HEK293 (cell line): ENCODE data around the gene FLG2.

ENCODE experiments used
- CTCF ChIP-seq: fragments of 450-650 bp; formaldehyde crosslinking; IDR thresholded peaks from 2 replicates; pipeline ENCODE4 v1.5.1; 2016; ENCODE audit warnings: missing biosample characterization, missing genetic modification characterization
- KLF1 ChIP-seq: fragments of 450-650 bp; formaldehyde crosslinking; IDR thresholded peaks from 2 replicates; pipeline ENCODE4 v1.5.1; 2016; ENCODE audit warnings: missing biosample characterization, missing genetic modification characterization
- KLF10 ChIP-seq: fragments of 450-650 bp; IDR thresholded peaks from 2 replicates; pipeline ENCODE4 v1.5.1; 2018; ENCODE audit warnings: missing biosample characterization, mild to moderate bottlenecking, missing genetic modification characterization
- REST ChIP-seq: fragments of 450-650 bp; formaldehyde crosslinking; IDR thresholded peaks from 2 replicates; pipeline ENCODE4 v1.5.1; 2016; ENCODE audit warnings: missing biosample characterization, missing genetic modification characterization
- TSHZ1 ChIP-seq: fragments of 450-650 bp; formaldehyde crosslinking; IDR thresholded peaks from 2 replicates; pipeline ENCODE4 v1.5.1; 2016; ENCODE audit warnings: missing biosample characterization, missing genetic modification characterization, borderline replicate concordance
- ZBTB21 ChIP-seq: fragments of 450-650 bp; formaldehyde crosslinking; IDR thresholded peaks from 2 replicates; pipeline ENCODE4 v1.5.1; 2017; ENCODE audit warnings: missing biosample characterization, missing genetic modification characterization
- ZNF394 ChIP-seq: fragments of 450-650 bp; formaldehyde crosslinking; IDR thresholded peaks from 2 replicates; pipeline ENCODE4 v1.5.1; 2016; ENCODE audit warnings: missing biosample characterization, missing genetic modification characterization, mild to moderate bottlenecking, moderate library complexity, borderline replicate concordance
- ZNF600 ChIP-seq: fragments of 450-650 bp; formaldehyde crosslinking; IDR thresholded peaks from 2 replicates; pipeline ENCODE4 v1.5.1; 2016; ENCODE audit warnings: missing biosample characterization, missing genetic modification characterization
- ZNF670 ChIP-seq: fragments of 450-650 bp; formaldehyde crosslinking; IDR thresholded peaks from 2 replicates; pipeline ENCODE4 v1.5.1; 2016; ENCODE audit warnings: missing biosample characterization, missing genetic modification characterization, low read depth

- TF ChIP-seq ZBTB21, result no peak
- no peak for TF ChIP-seq ZNF670
- TF ChIP-seq KLF1 (tag by site-specific recombination), result no peak
- TF ChIP-seq CTCF (tag by site-specific recombination), result no peak
- TF ChIP-seq ZNF600 (tag by site-specific recombination), result no peak
- no peak for TF ChIP-seq KLF10
- no peak for TF ChIP-seq TSHZ1
- no peak for TF ChIP-seq ZNF394 (tag by site-specific recombination)
- TF ChIP-seq REST, result no peak
Observed at GRCh38 chr1:152313970-152314369, 45.8 kb downstream of the FLG2 start.
